ELR (cell line): ENCODE results near the gene GGNBP2.

Source experiments
- DNase-seq: peaks from one replicate; pipeline ENCODE4 v3.0.0-alpha.2; 2015; ENCODE audit warnings: low read depth

The GGNBP2 gene

GRCh38 chr17:36629970-36630502 lies 85.3 kb downstream of the GGNBP2 start:
- no peak for DNase-seq

- DNase-seq: no peak
Observed at GRCh38 chr17:36631022-36631421, 86.3 kb downstream of the GGNBP2 start.

GRCh38 chr17:36632916-36633771 lies 88.4 kb downstream of the GGNBP2 start:
- no peak for DNase-seq
